ENCODE data around the gene CNTN2.

The CNTN2 gene

GRCh38 chr1:205042911-205043806, at the start of gene CNTN2:
Gene CNTN2, plus strand, starts transcription at chr1:205043212. Its CDS starts 9,974 bp downstream, at chr1:205053186.
- Mint-ChIP-seq H3K27ac (no peak within 1 kb of the TSS), H3K4me1 (peaks cover 28% of the 10 kb centered on the region), H3K9me3 (no peaks in the 10 kb centered on the region), H3K36me3 (ENCODE audit: low read depth) (no peaks in the 10 kb centered on the region), H3K4me3 (peak within 1 kb of the TSS in 1 of 3 experiments; percentile 15), H3K27me3 (ENCODE audit: low read depth) (peaks cover 93% of the 10 kb centered on the region)
- TF ChIP-seq, protein P1, sequence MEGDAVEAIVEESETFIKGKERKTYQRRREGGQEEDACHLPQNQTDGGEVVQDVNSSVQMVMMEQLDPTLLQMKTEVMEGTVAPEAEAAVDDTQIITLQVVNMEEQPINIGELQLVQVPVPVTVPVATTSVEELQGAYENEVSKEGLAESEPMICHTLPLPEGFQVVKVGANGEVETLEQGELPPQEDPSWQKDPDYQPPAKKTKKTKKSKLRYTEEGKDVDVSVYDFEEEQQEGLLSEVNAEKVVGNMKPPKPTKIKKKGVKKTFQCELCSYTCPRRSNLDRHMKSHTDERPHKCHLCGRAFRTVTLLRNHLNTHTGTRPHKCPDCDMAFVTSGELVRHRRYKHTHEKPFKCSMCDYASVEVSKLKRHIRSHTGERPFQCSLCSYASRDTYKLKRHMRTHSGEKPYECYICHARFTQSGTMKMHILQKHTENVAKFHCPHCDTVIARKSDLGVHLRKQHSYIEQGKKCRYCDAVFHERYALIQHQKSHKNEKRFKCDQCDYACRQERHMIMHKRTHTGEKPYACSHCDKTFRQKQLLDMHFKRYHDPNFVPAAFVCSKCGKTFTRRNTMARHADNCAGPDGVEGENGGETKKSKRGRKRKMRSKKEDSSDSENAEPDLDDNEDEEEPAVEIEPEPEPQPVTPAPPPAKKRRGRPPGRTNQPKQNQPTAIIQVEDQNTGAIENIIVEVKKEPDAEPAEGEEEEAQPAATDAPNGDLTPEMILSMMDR (IDR thresholded peaks at IDR 0.05; ENCODE audit: unreplicated experiment in 3 of 3), result no peak

GRCh38 chr1:204994086-204994862, 48.7 kb upstream of the CNTN2 start:
- Mint-ChIP-seq H3K4me3 (no peak overlapping the region), H3K36me3 (ENCODE audit: low read depth) (no peaks in the 10 kb centered on the region), H3K27me3 (ENCODE audit: low read depth) (peaks cover 26% of the 10 kb centered on the region), H3K4me1 (peaks cover 37% of the 10 kb centered on the region), H3K9me3 (no peaks in the 10 kb centered on the region), H3K27ac (no peak overlapping the region)
- TF ChIP-seq, protein P1 (IDR thresholded peaks at IDR 0.05; ENCODE audit: unreplicated experiment in 3 of 3), result no peak

DNA sequence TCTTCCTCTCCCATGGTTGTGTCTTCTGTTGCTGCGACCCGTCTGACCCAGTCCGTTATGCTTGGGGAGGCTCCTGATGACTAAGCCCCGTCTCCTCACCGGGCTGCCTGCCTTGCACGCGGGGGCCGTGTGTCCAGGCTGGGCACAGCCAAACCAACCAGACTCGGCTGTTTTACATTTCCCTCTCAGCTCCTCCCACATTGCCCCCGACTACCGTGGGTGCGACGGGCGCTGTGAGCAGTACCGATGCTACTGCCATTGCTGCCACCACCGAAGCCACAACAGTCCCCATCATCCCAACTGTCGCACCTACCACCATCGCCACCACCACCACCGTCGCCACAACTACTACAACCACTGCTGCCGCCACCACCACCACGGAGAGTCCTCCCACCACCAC, 46.0 kb upstream of the CNTN2 start:
- TF ChIP-seq, protein P1 (IDR thresholded peaks at IDR 0.05; ENCODE audit: unreplicated experiment in 3 of 3), result no peak
- Mint-ChIP-seq H3K4me1 (peaks cover 40% of the 10 kb centered on the region), H3K36me3 (ENCODE audit: low read depth) (no peaks in the 10 kb centered on the region), H3K27ac (peak overlapping the region in 2 of 3 experiments; percentile 79 to 84), H3K27me3 (ENCODE audit: low read depth) (peaks cover 10% of the 10 kb centered on the region), H3K9me3 (no peaks in the 10 kb centered on the region), H3K4me3 (no peak overlapping the region)

DNA sequence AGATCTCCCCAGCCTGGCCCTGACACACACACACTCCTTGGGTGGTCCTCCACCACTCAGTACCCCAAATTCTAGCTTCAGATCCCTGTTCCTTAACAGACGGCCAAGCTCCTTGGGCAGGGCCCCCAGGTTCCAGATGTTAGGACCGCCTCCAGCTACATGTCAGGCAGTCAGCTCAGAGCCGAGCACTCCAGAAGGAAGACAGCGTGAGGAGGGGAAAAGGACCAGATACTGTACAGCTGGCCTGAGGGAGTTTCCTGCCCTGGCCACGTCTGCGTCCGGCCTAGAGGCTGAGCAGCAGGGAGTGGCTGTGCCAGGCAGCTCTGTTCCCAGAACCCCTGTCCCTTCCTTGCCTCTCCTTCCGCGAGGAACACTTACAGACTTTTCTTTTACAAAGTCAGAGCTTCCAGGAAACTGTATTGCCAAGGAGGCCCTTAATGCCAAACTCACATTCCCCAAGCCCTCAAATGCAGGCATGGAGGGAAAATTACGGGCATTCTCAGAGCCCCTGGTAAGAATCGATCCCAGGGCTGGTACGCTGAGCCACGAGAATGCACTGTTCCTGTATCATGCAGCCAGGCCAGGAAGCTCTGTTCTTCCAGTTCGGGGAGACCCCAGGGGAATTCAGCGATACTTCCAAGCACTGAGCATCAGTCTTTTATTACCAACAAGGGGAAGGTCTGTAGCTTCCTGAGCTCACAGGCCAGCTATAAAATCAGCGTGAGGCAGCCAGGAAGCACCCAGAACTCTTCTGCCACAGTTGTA, 45.2 kb upstream of the CNTN2 start:
- TF ChIP-seq, protein P1 (IDR thresholded peaks at IDR 0.05; ENCODE audit: unreplicated experiment in 3 of 3), result no peak
- Mint-ChIP-seq H3K4me1 (peaks cover 40% of the 10 kb centered on the region), H3K27me3 (ENCODE audit: low read depth) (peaks cover 12% of the 10 kb centered on the region), H3K4me3 (no peak overlapping the region), H3K27ac (peak overlapping the region in 2 of 3 experiments; percentile 79 to 84), H3K36me3 (ENCODE audit: low read depth) (no peaks in the 10 kb centered on the region), H3K9me3 (no peaks in the 10 kb centered on the region)

GRCh38 chr1:205001162-205001561, 41.9 kb upstream of the CNTN2 start:
- Mint-ChIP-seq H3K4me3 (no peak overlapping the region), H3K36me3 (ENCODE audit: low read depth) (no peaks in the 10 kb centered on the region), H3K27me3 (ENCODE audit: low read depth) (peaks cover 12% of the 10 kb centered on the region), H3K27ac (no peak overlapping the region), H3K4me1 (peaks cover 37% of the 10 kb centered on the region), H3K9me3 (no peaks in the 10 kb centered on the region)
- TF ChIP-seq, protein P1 (IDR thresholded peaks at IDR 0.05; ENCODE audit: unreplicated experiment in 3 of 3), result no peak
